Colonic mucosa (tissue), 4 donors: Measurements from ENCODE around the gene MRPL53. TPM values are rescaled to one million over a fixed set of nuclear protein-coding genes. Genes with fewer than 3 reads are reported as not detected.

ENCODE experiments used
- DNase-seq: peaks from one replicate; pipeline ENCODE4 v3.0.0-alpha.2; 2020
- H3K27ac ChIP-seq: fragments of 200-600 bp; one replicate; pipeline ENCODE4 v1.8.0; 2021
- H3K27me3 ChIP-seq: fragments of 200-600 bp; one replicate; pipeline ENCODE4 v1.8.0; 2021
- H3K36me3 ChIP-seq: fragments of 200-600 bp; one replicate; pipeline ENCODE4 v1.8.0; 2021
- H3K4me1 ChIP-seq: fragments of 200-600 bp; one replicate; pipeline ENCODE4 v1.8.0; 2021; ENCODE audit warnings: mild to moderate bottlenecking
- H3K4me3 ChIP-seq: fragments of 200-600 bp; one replicate; pipeline ENCODE4 v1.8.0; 2021
- H3K9ac ChIP-seq, 2 donors: one replicate each; pipeline ENCODE4 v1.7.0; 2013; ENCODE audit warnings: control low read depth in 2 of 2, low read depth in 2 of 2, low read length in 2 of 2
- H3K9me3 ChIP-seq: fragments of 200-600 bp; one replicate; pipeline ENCODE4 v1.8.0; 2021
- CTCF ChIP-seq: fragments of 200-600 bp; IDR thresholded peaks from one replicate; pipeline ENCODE4 v1.8.0; 2022; ENCODE audit warnings: antibody characterized with exemption, mild to moderate bottlenecking
- intact Hi-C: fragments of 100-400 bp; cut with DNase I; formaldehyde crosslinking; loops from one replicate; pipeline ENCODE4 v1.14.1; 2022
- total RNA-seq, 2 donors: library from RNA; stranded (reverse); fragmentation: NEBNext Ultra II Directional in 1 of 2; extraction: Animal tissue kit (Norgen Biotek cat#: 25700) in 1 of 2; gene quantifications; one replicate each; pipeline ENCODE4 v1.2.1, GENCODE V29; 2021
- donor health status: healthy.
- donor health status: DM: no; HTN: no; CAD: no.
- donor health status: DM: no; HTN: no; CAD: no.

The MRPL53 gene
- total RNA-seq, 2 donors from 2014 or later = 64.6 to 90.3 TPM

GRCh38 chr2:74503506-74504475, 31.3 kb upstream of the MRPL53 start:
- intact Hi-C loops = no loop called here
- H3K27ac ChIP-seq = peak overlapping the region; percentile 78
- peak overlapping the region; percentile 70 to 96 for H3K9ac ChIP-seq
- peaks cover 3% of the 10 kb centered on the region for H3K36me3 ChIP-seq
- DNase-seq = no peak
- H3K27me3 ChIP-seq = peaks cover 14% of the 10 kb centered on the region
- no peaks in the 10 kb centered on the region for H3K9me3 ChIP-seq
- H3K4me1 ChIP-seq = peaks cover 19% of the 10 kb centered on the region
- no peak for TF ChIP-seq CTCF
- H3K4me3 ChIP-seq = peak overlapping the region; percentile 52

DNA sequence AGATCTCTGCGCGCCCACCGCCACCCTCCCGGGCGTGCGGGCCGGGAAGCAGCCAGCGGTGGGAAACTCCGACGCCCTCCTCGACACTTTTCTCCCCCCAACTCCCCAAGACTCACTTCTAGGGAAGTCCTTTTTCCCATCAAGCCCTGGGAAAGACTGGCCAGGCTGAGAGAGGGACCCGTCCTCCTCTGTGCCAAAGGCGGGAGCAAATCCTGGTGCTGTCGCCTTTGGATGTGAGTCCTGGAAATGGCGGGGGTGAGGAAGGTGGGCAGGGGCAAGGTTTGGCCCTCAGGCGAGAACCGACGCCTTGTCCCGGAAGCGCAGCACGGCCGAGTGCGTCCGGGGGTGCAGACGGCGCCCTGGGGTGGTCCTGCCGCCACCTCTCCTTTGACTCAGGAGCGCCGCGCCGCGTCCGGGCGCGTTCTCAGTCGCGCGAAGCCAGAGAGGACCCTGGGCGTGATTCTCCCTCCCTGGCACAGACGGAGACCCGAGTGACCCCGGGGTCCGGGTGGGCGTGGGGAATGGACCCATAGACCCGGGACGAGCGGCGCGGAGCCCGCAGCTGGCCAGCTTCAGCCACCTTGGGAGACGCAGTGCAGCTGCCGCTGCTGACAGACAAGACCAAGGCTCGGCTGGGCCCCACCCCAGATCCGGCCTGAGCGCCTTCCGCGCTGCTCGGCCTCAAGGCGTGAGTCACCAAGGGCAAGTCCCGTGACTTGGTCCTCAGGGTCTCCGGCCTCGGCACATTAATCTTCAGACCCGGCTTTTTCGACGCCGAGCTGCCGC, 30.4 kb upstream of the MRPL53 start:
- TF ChIP-seq CTCF = no peak
- H3K27ac ChIP-seq = peak overlapping the region; percentile 78
- peak overlapping the region; percentile 70 to 96 for H3K9ac ChIP-seq
- H3K36me3 ChIP-seq = peaks cover 3% of the 10 kb centered on the region
- DNase-seq = peak; percentile 90
- peaks cover 23% of the 10 kb centered on the region for H3K4me1 ChIP-seq
- peaks cover 17% of the 10 kb centered on the region for H3K27me3 ChIP-seq
- no peaks in the 10 kb centered on the region for H3K9me3 ChIP-seq
- intact Hi-C loops = no loop called here
- peak overlapping the region; percentile 52 for H3K4me3 ChIP-seq

GRCh38 chr2:74502147-74502719, 29.8 kb upstream of the MRPL53 start:
- intact Hi-C loops = no loop called here
- H3K27ac ChIP-seq = peak overlapping the region; percentile 78
- DNase-seq = peak; percentile 81
- peaks cover 27% of the 10 kb centered on the region for H3K4me1 ChIP-seq
- peaks cover 17% of the 10 kb centered on the region for H3K27me3 ChIP-seq
- H3K4me3 ChIP-seq = peak overlapping the region; percentile 52
- no peaks in the 10 kb centered on the region for H3K9me3 ChIP-seq
- peak overlapping the region; percentile 70 to 96 for H3K9ac ChIP-seq
- peaks cover 3% of the 10 kb centered on the region for H3K36me3 ChIP-seq
- no peak for TF ChIP-seq CTCF

DNA sequence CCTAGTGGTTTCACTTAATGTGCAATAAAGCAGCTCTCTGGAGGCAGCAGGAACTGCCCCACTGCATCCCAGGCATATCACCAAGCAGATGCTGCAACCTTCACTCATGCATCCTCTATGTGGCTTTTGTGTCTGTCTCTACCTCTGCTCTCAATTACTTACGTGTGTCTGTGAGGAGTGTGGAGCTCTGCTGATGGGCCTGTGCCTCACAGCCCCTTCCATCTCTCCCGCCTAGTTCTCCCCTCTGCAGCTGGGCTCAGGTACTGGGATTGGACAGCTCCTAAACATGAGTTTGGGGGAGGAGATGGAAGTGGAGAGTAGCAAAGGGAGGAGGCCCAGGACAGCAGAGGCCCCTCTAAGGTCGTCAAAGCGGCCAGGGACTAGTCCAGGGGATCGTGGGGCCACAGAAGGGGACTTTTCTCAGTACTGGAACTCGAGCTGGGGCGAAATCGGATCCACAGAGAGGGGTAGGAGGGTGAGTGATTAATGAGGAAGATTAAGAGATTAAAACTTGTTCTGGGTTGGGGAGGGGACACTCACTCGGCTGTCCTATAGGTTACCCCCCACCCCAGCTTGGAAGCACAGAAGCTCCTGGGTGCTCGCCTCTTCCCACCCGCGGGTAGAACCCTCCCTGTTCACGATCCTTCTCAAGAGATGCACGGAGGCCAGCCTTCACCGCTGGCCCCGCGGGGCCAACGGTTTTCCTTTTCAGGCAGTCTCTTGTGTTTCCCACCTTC, 29.0 kb upstream of the MRPL53 start:
- no peak for TF ChIP-seq CTCF
- DNase-seq = no peak
- H3K27me3 ChIP-seq = peaks cover 17% of the 10 kb centered on the region
- H3K27ac ChIP-seq = no peak overlapping the region
- intact Hi-C loops = no loop called here
- peak overlapping the region in 1 of 2 donors; percentile 96 for H3K9ac ChIP-seq
- H3K36me3 ChIP-seq = peaks cover 3% of the 10 kb centered on the region
- peaks cover 24% of the 10 kb centered on the region for H3K4me1 ChIP-seq
- H3K4me3 ChIP-seq = no peak overlapping the region
- no peaks in the 10 kb centered on the region for H3K9me3 ChIP-seq

GRCh38 chr2:74500578-74500946, 28.1 kb upstream of the MRPL53 start:
- peaks cover 17% of the 10 kb centered on the region for H3K27me3 ChIP-seq
- H3K9ac ChIP-seq = no peak overlapping the region
- no peak for TF ChIP-seq CTCF
- no peak overlapping the region for H3K4me3 ChIP-seq
- H3K27ac ChIP-seq = no peak overlapping the region
- peaks cover 3% of the 10 kb centered on the region for H3K36me3 ChIP-seq
- peaks cover 15% of the 10 kb centered on the region for H3K4me1 ChIP-seq
- no peaks in the 10 kb centered on the region for H3K9me3 ChIP-seq
- DNase-seq = no peak
- intact Hi-C loops = no loop called here
